ENCODE results near the gene TBC1D10A. TPM values are rescaled to one million over a fixed set of nuclear protein-coding genes. Genes with fewer than 3 reads are reported as not detected.
"Not testable (repeated sequence)": the region's sequence is repeated elsewhere in the genome, so short reads cannot be mapped to it uniquely, and the experiment has no call there.

Gene TBC1D10A
- total RNA-seq, 1 experiment from 2014 or later = 8.4 TPM

DNA sequence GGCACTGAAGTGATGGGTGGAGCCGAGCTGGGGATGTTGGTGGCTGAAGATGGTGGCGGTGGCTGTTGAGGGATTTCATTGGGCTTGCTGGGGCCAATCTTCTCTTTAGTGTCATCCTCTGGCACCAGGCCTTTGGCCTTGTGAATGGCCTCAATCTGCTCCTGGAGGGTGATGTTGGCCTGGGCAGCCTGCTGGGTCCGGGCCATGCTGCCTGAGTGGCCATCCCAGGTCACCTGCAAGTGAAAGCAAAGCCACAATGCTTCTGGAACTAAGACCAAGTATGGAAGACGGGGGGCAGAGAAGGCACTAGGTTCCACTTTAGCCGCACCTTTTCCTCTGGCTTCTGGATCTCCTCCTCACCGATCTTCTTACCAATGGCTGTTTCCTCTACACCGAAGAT lies 12.1 kb upstream of the TBC1D10A start:
- TF ChIP-seq, protein P1, sequence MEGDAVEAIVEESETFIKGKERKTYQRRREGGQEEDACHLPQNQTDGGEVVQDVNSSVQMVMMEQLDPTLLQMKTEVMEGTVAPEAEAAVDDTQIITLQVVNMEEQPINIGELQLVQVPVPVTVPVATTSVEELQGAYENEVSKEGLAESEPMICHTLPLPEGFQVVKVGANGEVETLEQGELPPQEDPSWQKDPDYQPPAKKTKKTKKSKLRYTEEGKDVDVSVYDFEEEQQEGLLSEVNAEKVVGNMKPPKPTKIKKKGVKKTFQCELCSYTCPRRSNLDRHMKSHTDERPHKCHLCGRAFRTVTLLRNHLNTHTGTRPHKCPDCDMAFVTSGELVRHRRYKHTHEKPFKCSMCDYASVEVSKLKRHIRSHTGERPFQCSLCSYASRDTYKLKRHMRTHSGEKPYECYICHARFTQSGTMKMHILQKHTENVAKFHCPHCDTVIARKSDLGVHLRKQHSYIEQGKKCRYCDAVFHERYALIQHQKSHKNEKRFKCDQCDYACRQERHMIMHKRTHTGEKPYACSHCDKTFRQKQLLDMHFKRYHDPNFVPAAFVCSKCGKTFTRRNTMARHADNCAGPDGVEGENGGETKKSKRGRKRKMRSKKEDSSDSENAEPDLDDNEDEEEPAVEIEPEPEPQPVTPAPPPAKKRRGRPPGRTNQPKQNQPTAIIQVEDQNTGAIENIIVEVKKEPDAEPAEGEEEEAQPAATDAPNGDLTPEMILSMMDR (conservative IDR thresholded peaks at IDR 0.05) = no peak
- no peak overlapping the region for H3K4me3 Mint-ChIP-seq
- no peak overlapping the region for H3K56ac ChIP-seq (ENCODE audit: insufficient read length, low read depth, low read length)
- no peaks in the 10 kb centered on the region for H3K4me1 Mint-ChIP-seq
- no peak overlapping the region for H2AFZ ChIP-seq (ENCODE audit: low read length)
- H3K18ac ChIP-seq (ENCODE audit: insufficient read length, low read depth, low read length) = no peak overlapping the region
- no peak overlapping the region for H3K9ac ChIP-seq (ENCODE audit: extremely low read depth, insufficient read length, low read length)
- H2BK120ac ChIP-seq (ENCODE audit: low read depth, low read length, poor library complexity, severe bottlenecking) = no peak overlapping the region
- H2BK20ac ChIP-seq (ENCODE audit: low read depth, low read length, poor library complexity, severe bottlenecking) = no peak overlapping the region
- H3K9me3 Mint-ChIP-seq = no peaks in the 10 kb centered on the region
- H3K23ac ChIP-seq (ENCODE audit: insufficient read length, low read depth, low read length) = no peak overlapping the region
- peaks cover 83 to 100% (median 98%) of the 10 kb centered on the region in 3 experiments for H3K36me3 Mint-ChIP-seq (ENCODE audit: insufficient read depth in 1 of 3, low read depth in 3 of 3)
- H2BK15ac ChIP-seq (ENCODE audit: low read depth, low read length) = no peak overlapping the region
- H3K27me3 Mint-ChIP-seq (ENCODE audit: low read depth) = no peaks in the 10 kb centered on the region
- no peak overlapping the region for H2BK12ac ChIP-seq (ENCODE audit: insufficient read length, low read depth, low read length)
- no peak overlapping the region for H4K8ac ChIP-seq (replicated peaks; ENCODE audit: insufficient read length, low read depth, low read length)
- H3T11ph ChIP-seq (ENCODE audit: low read length) = no peak overlapping the region
- no peaks in the 10 kb centered on the region for H3K9me3 ChIP-seq (ENCODE audit: control insufficient read depth, low read depth, low read length)
- H3K27ac ChIP-seq (ENCODE audit: insufficient read length, low read depth, low read length) = no peak overlapping the region
- no peak overlapping the region for H2AK5ac ChIP-seq (ENCODE audit: insufficient read length, low read length)
- peaks cover 3% of the 10 kb centered on the region for H4K20me1 ChIP-seq (ENCODE audit: control insufficient read depth, insufficient read depth, insufficient read length)
- H3K4ac ChIP-seq (ENCODE audit: low read depth, low read length) = no peak overlapping the region
- no peaks in the 10 kb centered on the region for H3K27me3 ChIP-seq (ENCODE audit: insufficient read depth, low read length)
- H3K4me2 ChIP-seq (ENCODE audit: insufficient read depth, insufficient read length, low read length) = no peak overlapping the region
- no peak overlapping the region for H2BK5ac ChIP-seq (ENCODE audit: insufficient read length, low read length)
- H3K4me1 ChIP-seq (ENCODE audit: insufficient read depth, low read length) = no peaks in the 10 kb centered on the region
- H3K23me2 ChIP-seq (ENCODE audit: insufficient read length, low read depth, low read length, poor library complexity, severe bottlenecking) = no peaks in the 10 kb centered on the region
- no peak overlapping the region for H3K14ac ChIP-seq (ENCODE audit: insufficient read depth, low read length)
- H4K5ac ChIP-seq (ENCODE audit: insufficient read length, low read depth, low read length) = no peak overlapping the region
- H4K91ac ChIP-seq (ENCODE audit: insufficient read length, low read depth, low read length) = no peak overlapping the region
- no peak overlapping the region for H3K27ac Mint-ChIP-seq
- H3K79me1 ChIP-seq (ENCODE audit: insufficient read depth, low read depth, low read length, poor library complexity, severe bottlenecking) = no peaks in the 10 kb centered on the region
- WGBS (ENCODE audit: extremely low coverage, insufficient read length, low lambda C conversion rate) = no CpG with 5 or more reads among the region's 7 CpGs
- 0 out of 2 replicates have a peak, but pooled peaks cover 2% of the 10 kb centered on the region for H3K79me2 ChIP-seq (ENCODE audit: insufficient read depth, low read length)
- DNase-seq = no peak

DNA sequence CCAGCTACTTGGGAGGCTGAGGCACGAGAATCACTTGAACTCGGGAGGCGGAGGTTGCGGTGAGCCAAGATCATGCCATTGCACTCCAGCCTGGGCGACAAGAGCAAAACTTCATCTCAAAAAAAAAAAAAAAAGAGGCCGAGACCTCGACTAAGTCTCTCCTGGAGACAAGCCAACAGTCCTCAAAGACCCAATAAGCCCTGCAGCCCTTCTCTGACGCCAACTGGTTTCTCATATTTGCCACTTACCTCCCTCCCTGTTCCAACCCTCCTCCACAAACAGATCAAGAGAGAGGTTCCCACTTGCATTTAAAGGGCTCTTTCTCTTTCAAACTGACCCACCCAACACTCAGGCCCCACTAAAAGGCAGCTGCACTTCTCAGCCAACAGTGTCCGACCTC lies 11.6 kb upstream of the TBC1D10A start:
- no CpG with 5 or more reads among the region's 9 CpGs for WGBS (ENCODE audit: extremely low coverage, insufficient read length, low lambda C conversion rate)
- H3K14ac ChIP-seq (ENCODE audit: insufficient read depth, low read length); H3K27ac Mint-ChIP-seq: not testable (repeated sequence)

More for the DNA sequence above, 11.6 kb upstream of the TBC1D10A start:
- not testable (repeated sequence) for DNase-seq; H3K4me1 Mint-ChIP-seq; H3K4me1 ChIP-seq (ENCODE audit: insufficient read depth, low read length); H3K18ac ChIP-seq (ENCODE audit: insufficient read length, low read depth, low read length); H3K79me2 ChIP-seq (ENCODE audit: insufficient read depth, low read length); H3K23ac ChIP-seq (ENCODE audit: insufficient read length, low read depth, low read length); H3K23me2 ChIP-seq (ENCODE audit: insufficient read length, low read depth, low read length, poor library complexity, severe bottlenecking); H4K8ac ChIP-seq (replicated peaks; ENCODE audit: insufficient read length, low read depth, low read length); H2AK5ac ChIP-seq (ENCODE audit: insufficient read length, low read length); H3K4ac ChIP-seq (ENCODE audit: low read depth, low read length); H2BK15ac ChIP-seq (ENCODE audit: low read depth, low read length); H3K4me2 ChIP-seq (ENCODE audit: insufficient read depth, insufficient read length, low read length); H2BK12ac ChIP-seq (ENCODE audit: insufficient read length, low read depth, low read length); H4K20me1 ChIP-seq (ENCODE audit: control insufficient read depth, insufficient read depth, insufficient read length); H2AFZ ChIP-seq (ENCODE audit: low read length); H3K56ac ChIP-seq (ENCODE audit: insufficient read length, low read depth, low read length); H2BK20ac ChIP-seq (ENCODE audit: low read depth, low read length, poor library complexity, severe bottlenecking); H3K79me1 ChIP-seq (ENCODE audit: insufficient read depth, low read depth, low read length, poor library complexity, severe bottlenecking); H3K27me3 Mint-ChIP-seq (ENCODE audit: low read depth); H3K9ac ChIP-seq (ENCODE audit: extremely low read depth, insufficient read length, low read length); H3K9me3 ChIP-seq (ENCODE audit: control insufficient read depth, low read depth, low read length); H3K27ac ChIP-seq (ENCODE audit: insufficient read length, low read depth, low read length); H4K5ac ChIP-seq (ENCODE audit: insufficient read length, low read depth, low read length); H3K27me3 ChIP-seq (ENCODE audit: insufficient read depth, low read length); H4K91ac ChIP-seq (ENCODE audit: insufficient read length, low read depth, low read length); H2BK120ac ChIP-seq (ENCODE audit: low read depth, low read length, poor library complexity, severe bottlenecking); H2BK5ac ChIP-seq (ENCODE audit: insufficient read length, low read length); H3T11ph ChIP-seq (ENCODE audit: low read length); H3K9me3 Mint-ChIP-seq; H3K4me3 Mint-ChIP-seq
- H3K36me3 Mint-ChIP-seq (ENCODE audit: insufficient read depth in 1 of 3, low read depth in 3 of 3) = peaks cover 80 to 100% (median 98%) of the 10 kb centered on the region in 3 experiments

All from H9 (cell line).